ENCODE measurements around the gene BIVM. TPM values are rescaled to one million over a fixed set of nuclear protein-coding genes. Genes with fewer than 3 reads are reported as not detected.

The BIVM gene, protein sequence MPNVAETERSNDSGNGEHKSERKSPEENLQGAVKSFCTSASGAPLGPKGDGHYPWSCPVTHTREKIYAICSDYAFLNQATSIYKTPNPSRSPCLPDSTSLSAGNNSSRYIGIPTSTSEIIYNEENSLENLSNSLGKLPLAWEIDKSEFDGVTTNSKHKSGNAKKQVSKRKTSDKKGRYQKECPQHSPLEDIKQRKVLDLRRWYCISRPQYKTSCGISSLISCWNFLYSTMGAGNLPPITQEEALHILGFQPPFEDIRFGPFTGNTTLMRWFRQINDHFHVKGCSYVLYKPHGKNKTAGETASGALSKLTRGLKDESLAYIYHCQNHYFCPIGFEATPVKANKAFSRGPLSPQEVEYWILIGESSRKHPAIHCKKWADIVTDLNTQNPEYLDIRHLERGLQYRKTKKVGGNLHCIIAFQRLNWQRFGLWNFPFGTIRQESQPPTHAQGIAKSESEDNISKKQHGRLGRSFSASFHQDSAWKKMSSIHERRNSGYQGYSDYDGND
- 10 to 100 TPM; 12.9 to 13.5 TPM for total RNA-seq

GRCh38 chr13:102798581-102799425, at the start of gene BIVM, which contains the start of gene POGLUT2:
TSS of gene BIVM (plus strand) at chr13:102799119. CDS start at chr13:102807268, 8,149 bp downstream.
TSS of gene POGLUT2 (minus strand) at chr13:102798976. CDS start at chr13:102798670, 306 bp downstream.
- Mint-ChIP-seq H3K27ac (peak within 1 kb of the TSS; percentile 78), H3K36me3 (peaks cover 13% of the 10 kb centered on the region), H3K9me3 (no peaks in the 10 kb centered on the region), H3K27me3 (peaks cover 6% of the 10 kb centered on the region), H3K4me1 (peaks cover 28% of the 10 kb centered on the region), H3K4me3 (peak within 1 kb of the TSS; percentile 92)
- peak; percentile 89 for DNase-seq

- no peak for DNase-seq
- H3K36me3 Mint-ChIP-seq: peaks cover 11% of the 10 kb centered on the region
- no peaks in the 10 kb centered on the region for H3K4me1 Mint-ChIP-seq
- H3K4me3 Mint-ChIP-seq: no peak overlapping the region
- peaks cover 3% of the 10 kb centered on the region for H3K9me3 Mint-ChIP-seq
- H3K27me3 Mint-ChIP-seq: peaks cover 6% of the 10 kb centered on the region
- H3K27ac Mint-ChIP-seq: no peak overlapping the region
Observed at GRCh38 chr13:102751886-102752285, 47.0 kb upstream of the BIVM start.

- no peak for DNase-seq
- H3K27ac Mint-ChIP-seq: no peak overlapping the region
- H3K36me3 Mint-ChIP-seq: peaks cover 2% of the 10 kb centered on the region
- H3K4me3 Mint-ChIP-seq: no peak overlapping the region
- peaks cover 2% of the 10 kb centered on the region for H3K9me3 Mint-ChIP-seq
- H3K4me1 Mint-ChIP-seq: no peaks in the 10 kb centered on the region
- no peaks in the 10 kb centered on the region for H3K27me3 Mint-ChIP-seq
Observed at GRCh38 chr13:102757006-102757405, 41.9 kb upstream of the BIVM start.

DNA sequence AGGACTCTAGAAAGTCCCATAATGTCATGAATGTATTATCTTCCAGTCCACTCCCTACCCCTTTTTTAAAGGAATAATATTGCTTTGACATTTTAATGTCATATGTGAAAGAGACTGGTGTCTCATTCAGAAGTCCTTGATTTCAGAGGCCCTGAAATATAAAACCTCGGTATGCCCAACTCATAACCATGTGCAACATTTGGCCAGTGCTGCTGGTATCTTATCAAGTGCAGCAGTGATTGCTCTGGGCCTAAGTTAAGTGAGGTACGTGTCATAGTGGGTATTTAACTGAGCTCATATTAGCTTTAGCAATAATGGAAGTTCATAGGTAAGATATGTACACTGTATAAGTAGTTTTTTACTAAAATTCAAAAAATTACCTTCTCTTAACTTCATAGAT, 40.1 kb upstream of the BIVM start:
- no peak for DNase-seq
- H3K27me3 Mint-ChIP-seq: no peaks in the 10 kb centered on the region
- H3K9me3 Mint-ChIP-seq: no peaks in the 10 kb centered on the region
- no peak overlapping the region for H3K4me3 Mint-ChIP-seq
- peaks cover 2% of the 10 kb centered on the region for H3K36me3 Mint-ChIP-seq
- no peak overlapping the region for H3K27ac Mint-ChIP-seq
- no peaks in the 10 kb centered on the region for H3K4me1 Mint-ChIP-seq

DNA sequence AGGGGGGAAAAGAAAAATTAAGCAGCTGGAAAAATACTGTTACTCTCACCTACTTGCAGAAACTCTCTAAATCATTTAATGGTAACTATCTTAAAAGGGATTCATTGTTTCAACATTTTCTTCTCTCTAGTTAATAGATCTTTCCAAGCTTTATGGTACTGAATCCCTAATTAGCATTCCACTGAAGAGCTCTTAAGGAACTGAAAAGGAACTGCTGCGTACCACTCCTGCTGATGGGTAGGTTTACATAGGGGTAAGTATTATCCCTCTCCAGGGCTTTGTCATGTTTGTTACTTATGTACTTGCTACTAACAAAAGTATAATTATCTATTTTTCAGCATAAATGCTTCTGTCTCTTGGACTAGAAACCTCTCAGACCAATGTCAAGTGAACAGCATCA, 37.8 kb upstream of the BIVM start:
- no peaks in the 10 kb centered on the region for H3K27me3 Mint-ChIP-seq
- peaks cover 2% of the 10 kb centered on the region for H3K36me3 Mint-ChIP-seq
- H3K27ac Mint-ChIP-seq: no peak overlapping the region
- DNase-seq: no peak
- H3K4me3 Mint-ChIP-seq: no peak overlapping the region
- no peaks in the 10 kb centered on the region for H3K9me3 Mint-ChIP-seq
- H3K4me1 Mint-ChIP-seq: no peaks in the 10 kb centered on the region

DNA sequence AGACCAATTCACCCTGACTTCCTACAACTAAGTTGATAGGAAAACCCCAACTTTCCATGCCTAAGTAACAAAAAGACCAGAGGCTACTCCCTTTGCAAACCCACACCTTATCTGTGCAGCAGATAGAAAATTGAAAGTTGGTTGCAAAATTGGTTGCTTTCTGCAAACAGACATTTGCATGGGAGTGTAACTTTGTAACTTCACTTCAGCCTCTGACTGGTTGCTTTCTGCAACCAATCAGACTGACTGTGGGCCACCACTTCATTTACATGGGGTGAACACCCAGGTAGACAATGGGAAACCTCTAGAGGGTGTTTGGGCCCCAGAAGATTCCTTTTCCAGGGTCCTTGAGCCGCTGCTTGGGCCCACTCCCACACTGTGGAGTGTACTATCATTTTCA, 35.2 kb upstream of the BIVM start:
- Mint-ChIP-seq H3K4me3 (no peak overlapping the region), H3K4me1 (peaks cover 2% of the 10 kb centered on the region), H3K27me3 (no peaks in the 10 kb centered on the region), H3K27ac (no peak overlapping the region), H3K9me3 (no peaks in the 10 kb centered on the region), H3K36me3 (peaks cover 8% of the 10 kb centered on the region)
- DNase-seq: no peak

DNA sequence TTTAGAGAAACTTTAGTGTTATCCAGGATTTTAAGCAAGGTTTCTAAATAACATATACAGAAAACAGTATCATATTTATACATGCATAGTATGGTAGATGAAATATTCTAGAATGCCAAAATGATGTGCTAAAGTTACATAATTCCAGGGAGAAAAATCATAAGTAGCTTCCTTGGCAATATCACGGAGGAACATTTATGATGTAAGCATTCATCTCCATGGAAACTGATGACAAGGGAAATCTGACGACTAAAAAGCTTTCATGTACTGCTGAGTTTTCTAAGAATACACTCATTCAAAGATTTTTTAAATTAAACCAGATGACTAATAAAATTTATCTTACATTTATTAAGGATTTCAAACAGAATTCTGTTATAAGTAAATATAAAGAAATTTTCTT, 30.0 kb upstream of the BIVM start:
- Mint-ChIP-seq H3K27ac (no peak overlapping the region), H3K9me3 (no peaks in the 10 kb centered on the region), H3K4me3 (no peak overlapping the region), H3K4me1 (peaks cover 32% of the 10 kb centered on the region), H3K36me3 (peaks cover 22% of the 10 kb centered on the region), H3K27me3 (no peaks in the 10 kb centered on the region)
- no peak for DNase-seq

DNA sequence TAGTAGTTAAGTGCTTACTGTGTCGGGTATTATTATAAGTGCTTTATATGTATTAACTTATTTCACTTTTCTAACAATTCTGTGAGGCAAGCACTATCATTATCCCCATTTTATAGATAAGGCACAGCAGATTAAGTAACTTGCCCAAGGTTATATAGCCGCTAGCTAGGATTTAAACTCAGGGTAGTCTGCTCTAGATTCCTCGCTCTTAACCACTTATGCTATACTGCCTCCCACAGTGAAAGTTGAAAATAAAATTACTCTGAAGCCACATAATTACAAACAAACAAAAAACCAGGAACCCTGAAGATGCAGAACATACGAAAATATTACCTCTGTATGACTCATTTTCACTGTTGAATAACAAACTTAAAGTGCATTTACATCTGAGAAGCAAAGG, 29.2 kb upstream of the BIVM start:
- DNase-seq: no peak
- Mint-ChIP-seq H3K27ac (no peak overlapping the region), H3K4me3 (no peak overlapping the region), H3K9me3 (no peaks in the 10 kb centered on the region), H3K4me1 (peaks cover 40% of the 10 kb centered on the region), H3K36me3 (peaks cover 26% of the 10 kb centered on the region), H3K27me3 (no peaks in the 10 kb centered on the region)

DNA sequence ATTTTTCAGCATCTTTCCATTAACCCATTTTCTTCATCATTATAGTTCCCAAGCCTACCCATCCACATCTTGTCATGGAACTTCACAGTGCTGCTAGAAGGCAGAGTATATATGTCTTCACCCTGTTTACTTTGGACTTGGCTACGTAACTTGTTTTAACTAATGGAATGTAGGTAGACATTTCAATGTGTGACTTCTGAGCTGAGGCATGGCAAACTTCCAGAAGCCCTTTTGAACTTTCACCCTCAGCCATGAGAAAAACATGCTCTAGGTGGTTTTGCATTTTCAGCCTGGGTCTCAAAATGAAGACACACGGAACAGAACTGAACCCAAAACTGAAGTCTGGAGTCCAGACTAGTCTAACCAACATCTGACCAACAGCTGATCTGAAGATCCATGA, 28.5 kb upstream of the BIVM start:
- H3K9me3 Mint-ChIP-seq: no peaks in the 10 kb centered on the region
- DNase-seq: no peak
- peaks cover 28% of the 10 kb centered on the region for H3K36me3 Mint-ChIP-seq
- no peak overlapping the region for H3K4me3 Mint-ChIP-seq
- H3K27ac Mint-ChIP-seq: no peak overlapping the region
- no peaks in the 10 kb centered on the region for H3K27me3 Mint-ChIP-seq
- peaks cover 44% of the 10 kb centered on the region for H3K4me1 Mint-ChIP-seq

DNA sequence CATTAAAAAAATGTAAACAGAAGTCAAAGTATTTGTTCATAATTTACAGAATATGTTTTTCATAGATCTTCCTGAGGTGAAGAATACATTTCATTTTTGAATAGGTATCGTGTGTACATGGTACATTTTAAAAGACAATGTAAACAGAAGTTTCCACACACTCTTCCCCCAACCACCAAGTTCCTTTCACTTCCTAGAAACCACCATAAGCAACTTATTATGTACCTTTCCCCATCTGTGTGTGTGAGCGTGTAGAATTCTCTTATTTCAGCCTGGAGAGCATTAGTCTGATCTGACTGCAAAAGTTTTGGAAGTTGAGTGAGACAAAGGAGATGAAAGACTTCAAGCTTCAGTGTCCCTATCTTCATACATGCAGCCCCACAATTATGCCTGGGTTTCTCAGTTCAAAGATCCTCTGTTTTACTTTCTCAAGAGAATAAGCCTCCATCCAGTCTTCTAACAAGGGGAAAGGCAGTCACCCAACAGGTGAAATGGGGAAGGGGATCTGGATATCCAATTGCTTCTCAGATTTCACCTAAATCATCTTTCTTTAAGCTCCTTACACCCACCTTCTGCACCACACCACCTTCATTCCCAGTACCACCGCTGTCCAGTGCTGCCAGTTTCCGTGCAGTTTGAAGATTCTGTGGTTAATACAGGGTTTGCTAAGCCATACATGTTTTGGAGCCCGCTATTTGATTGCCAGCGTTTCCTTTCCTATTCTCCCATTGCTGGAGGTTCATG, 27.4 kb upstream of the BIVM start:
- H3K4me1 Mint-ChIP-seq: peaks cover 44% of the 10 kb centered on the region
- H3K4me3 Mint-ChIP-seq: peak overlapping the region; percentile 89
- no peaks in the 10 kb centered on the region for H3K27me3 Mint-ChIP-seq
- no peaks in the 10 kb centered on the region for H3K9me3 Mint-ChIP-seq
- no peak for DNase-seq
- H3K27ac Mint-ChIP-seq: no peak overlapping the region
- peaks cover 28% of the 10 kb centered on the region for H3K36me3 Mint-ChIP-seq

DNA sequence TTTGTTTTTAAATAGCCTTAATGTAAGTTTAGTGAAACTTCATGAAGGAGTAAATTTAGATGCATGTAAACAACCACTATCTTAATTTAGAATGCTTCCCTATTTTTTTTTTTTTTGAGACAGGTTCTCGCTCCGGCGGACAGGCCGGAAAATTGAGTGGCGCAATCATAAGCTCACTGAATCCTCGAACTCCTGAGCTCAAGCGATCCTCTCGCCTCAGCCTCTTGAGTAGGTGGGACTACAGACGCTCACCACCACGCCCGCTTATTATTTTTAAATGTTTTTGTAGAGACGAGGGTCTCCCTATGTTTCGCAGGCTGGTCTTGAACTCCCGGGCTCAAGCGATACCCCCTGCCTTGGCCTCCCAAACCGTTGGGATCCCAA, 26.9 kb upstream of the BIVM start:
- Mint-ChIP-seq H3K27ac (no peak overlapping the region), H3K27me3 (no peaks in the 10 kb centered on the region), H3K4me1 (peaks cover 44% of the 10 kb centered on the region), H3K9me3 (no peaks in the 10 kb centered on the region), H3K4me3 (peak overlapping the region; percentile 89), H3K36me3 (peaks cover 24% of the 10 kb centered on the region)
- DNase-seq: no peak

- Mint-ChIP-seq H3K27ac (peak within 1 kb of the TSS; percentile 88), H3K4me1 (peaks cover 42% of the 10 kb centered on the region)
Observed at GRCh38 chr13:102773441-102774213, 25.3 kb upstream of the BIVM start, which contains the start of gene TEX30. TSS of gene TEX30 (minus strand) at chr13:102773786. CDS start at chr13:102770026, 3,760 bp downstream.

GRCh38 chr13:102774214-102774568, 24.7 kb upstream of the BIVM start:
- peaks cover 44% of the 10 kb centered on the region for H3K4me1 Mint-ChIP-seq
- H3K9me3 Mint-ChIP-seq: no peaks in the 10 kb centered on the region
- peak; percentile 12 for DNase-seq
- no peaks in the 10 kb centered on the region for H3K27me3 Mint-ChIP-seq
- H3K4me3 Mint-ChIP-seq: peak overlapping the region; percentile 89
- H3K36me3 Mint-ChIP-seq: peaks cover 22% of the 10 kb centered on the region
- H3K27ac Mint-ChIP-seq: peak overlapping the region; percentile 88

More at GRCh38 chr13:102773441-102774213, 25.3 kb upstream of the BIVM start, which contains the start of gene TEX30:
- H3K36me3 Mint-ChIP-seq: peaks cover 22% of the 10 kb centered on the region
- DNase-seq: peak; percentile 94
- no peaks in the 10 kb centered on the region for H3K27me3 Mint-ChIP-seq
- peak within 1 kb of the TSS; percentile 89 for H3K4me3 Mint-ChIP-seq
- no peaks in the 10 kb centered on the region for H3K9me3 Mint-ChIP-seq

All from activated naive CD8-positive, alpha-beta T cell treated with anti-CD3 and anti-CD28 coated beads for 36 hours (primary cell).